Stomach (tissue), 4 donors: ENCODE data around the gene S1PR1.

Experiments
- CTCF ChIP-seq, 7 experiments: fragments of 450-650 bp in 4 of 7; fragments of 200-600 bp in 3 of 7; sonication (generic) in 3 of 7; IDR thresholded peaks; one replicate each; pipeline ENCODE4 v1.5.1; 2016 to 2019; ENCODE audit warnings: antibody characterized with exemption in 7 of 7, control low read depth in 2 of 7, mild to moderate bottlenecking in 1 of 7
- POLR2A ChIP-seq, 4 donors: fragments of 450-650 bp; IDR thresholded peaks; one replicate each; pipeline ENCODE4 v1.6.1; 2016; ENCODE audit warnings: antibody characterized with exemption in 4 of 4, control low read depth in 2 of 4, mild to moderate bottlenecking in 1 of 4, moderate library complexity in 1 of 4
- POLR2AphosphoS5 ChIP-seq, 3 donors: sonication (generic); formaldehyde crosslinking; IDR thresholded peaks; one replicate each; pipeline ENCODE4 v1.6.1; 2016; ENCODE audit warnings: antibody characterized with exemption in 3 of 3

- no peak for TF ChIP-seq POLR2A (IDR thresholded peaks at IDR 0.05)
- TF ChIP-seq CTCF (IDR thresholded peaks at IDR 0.05) = no peak
- no peak for TF ChIP-seq POLR2AphosphoS5 (IDR thresholded peaks at IDR 0.05)
Observed at GRCh38 chr1:101216623-101217022, 20.2 kb upstream of the S1PR1 start.
